SU-DHL-6 (cell line): ENCODE measurements around the gene DCTN2.

ENCODE experiments used
- CTCF ChIP-seq: fragments of 200-600 bp; sonication (generic); IDR thresholded peaks from one replicate; pipeline ENCODE4 v1.5.1; 2017; ENCODE audit warnings: antibody characterized with exemption, mild to moderate bottlenecking, low read length, moderate library complexity; ENCODE audit not compliant: insufficient read depth, poor library complexity, severe bottlenecking
- EZH2phosphoT487 ChIP-seq: fragments of 200-600 bp; sonication (generic), shearing (Covaris generic); conservative IDR thresholded peaks from 2 replicates; pipeline ENCODE4 v1.6.1; 2018; ENCODE audit warnings: mild to moderate bottlenecking, antibody characterized with exemption, low read length, moderate library complexity, mixed read lengths

- no peak for TF ChIP-seq CTCF
- TF ChIP-seq EZH2phosphoT487 = no peak
These were observed 46.2 kb upstream of the DCTN2 start for GRCh38 chr12:57593187-57593586.
